CD14-positive monocyte (primary cell): ENCODE measurements around the gene SVIL. TPM values are rescaled to one million over a fixed set of nuclear protein-coding genes. Genes with fewer than 3 reads are reported as not detected.

Experiments used
- DNase-seq, 3 donors: peaks; one replicate each; pipeline ENCODE4 v3.0.0-alpha.2; 2011 to 2022
- H2AFZ ChIP-seq: 2 replicates; pipeline ENCODE4 v1.6.0; 2012; ENCODE audit warnings: mild to moderate bottlenecking, low read depth, low read length, inconsistent platforms; ENCODE audit not compliant: insufficient read depth, poor library complexity, severe bottlenecking
- H3K27ac ChIP-seq, 2 donors: 1 replicate in 1 of 2; 2 replicates in 1 of 2; pipeline ENCODE4 v1.5.1; 2012 to 2013; ENCODE audit warnings: low read length in 2 of 2, control low read depth in 1 of 2, inconsistent platforms in 1 of 2, low read depth in 1 of 2, mild to moderate bottlenecking in 1 of 2
- H3K27me3 ChIP-seq, 2 donors: one replicate each; pipeline versions ENCODE4 v1.6.0 to v1.6.1; 2011 to 2013; ENCODE audit warnings: low read length in 2 of 2; ENCODE audit not compliant: control insufficient read depth in 2 of 2, insufficient read depth in 2 of 2
- H3K36me3 ChIP-seq, 2 donors: replicated peaks in 1 of 2; 1 replicate in 1 of 2; 2 replicates in 1 of 2; pipeline versions ENCODE4 v1.5.1 to v1.6.1; 2012 to 2013; ENCODE audit warnings: low read length in 2 of 2, control low read depth in 1 of 2, inconsistent platforms in 1 of 2, mild to moderate bottlenecking in 1 of 2; ENCODE audit not compliant: insufficient read depth in 2 of 2, control insufficient read depth in 1 of 2
- H3K4me1 ChIP-seq, 2 donors: 1 replicate in 1 of 2; 2 replicates in 1 of 2; pipeline versions ENCODE4 v1.5.1 to v1.6.1; 2012 to 2013; ENCODE audit warnings: low read length in 2 of 2, control low read depth in 1 of 2, inconsistent platforms in 1 of 2, mild to moderate bottlenecking in 1 of 2, moderate library complexity in 1 of 2; ENCODE audit not compliant: insufficient read depth in 2 of 2, control insufficient read depth in 1 of 2
- H3K4me2 ChIP-seq: replicated peaks from 2 replicates; pipeline ENCODE3; 2012; ENCODE audit warnings: low read length, moderate library complexity, mild to moderate bottlenecking; ENCODE audit not compliant: poor library complexity, severe bottlenecking; ENCODE audit errors: extremely low read depth
- H3K4me3 ChIP-seq, 3 experiments: fragments of 200-600 bp in 1 of 3; sonication (generic) in 1 of 3; replicated peaks in 1 of 3; 1 replicate in 2 of 3; 2 replicates in 1 of 3; pipeline ENCODE4 v1.5.1; 2011 to 2013; ENCODE audit warnings: low read length in 3 of 3, mild to moderate bottlenecking in 3 of 3, control low read depth in 2 of 3, low read depth in 2 of 3, inconsistent platforms in 1 of 3, moderate library complexity in 1 of 3
- H3K79me2 ChIP-seq: 2 replicates; pipeline ENCODE4 v1.6.0; 2012; ENCODE audit warnings: mild to moderate bottlenecking, control low read depth, inconsistent platforms, low read length, moderate library complexity; ENCODE audit not compliant: insufficient read depth
- H3K9ac ChIP-seq: 2 replicates; pipeline ENCODE4 v1.6.0; 2017; ENCODE audit warnings: low read length, mild to moderate bottlenecking; ENCODE audit not compliant: insufficient read depth, poor library complexity, severe bottlenecking
- H3K9me3 ChIP-seq, 2 donors: replicated peaks in 1 of 2; 1 replicate in 1 of 2; 2 replicates in 1 of 2; pipeline versions ENCODE4 v1.5.1 to v1.6.1; 2012 to 2013; ENCODE audit warnings: low read length in 2 of 2, control low read depth in 1 of 2; ENCODE audit not compliant: control insufficient read depth in 1 of 2, insufficient read depth in 1 of 2
- H4K20me1 ChIP-seq: 2 replicates; pipeline ENCODE4 v1.6.0; 2012; ENCODE audit warnings: mild to moderate bottlenecking, low read length, control low read depth, moderate library complexity; ENCODE audit not compliant: insufficient read depth
- H3K27ac Mint-ChIP-seq, 7 donors: one replicate each; pipeline ENCODE4 v1.8.0; 2020; ENCODE audit warnings: mild to moderate bottlenecking in 7 of 7, mixed read lengths in 7 of 7, moderate library complexity in 6 of 7, inconsistent platforms in 2 of 7
- H3K27me3 Mint-ChIP-seq, 3 donors: one replicate each; pipeline ENCODE4 v1.8.0; 2021 to 2022; ENCODE audit warnings: low read depth in 3 of 3, mild to moderate bottlenecking in 3 of 3, mixed read lengths in 3 of 3, moderate library complexity in 3 of 3, inconsistent platforms in 1 of 3
- H3K36me3 Mint-ChIP-seq, 2 donors: one replicate each; pipeline ENCODE4 v1.8.0; 2020; ENCODE audit warnings: mixed read lengths in 2 of 2, inconsistent platforms in 1 of 2, mild to moderate bottlenecking in 1 of 2
- H3K4me1 Mint-ChIP-seq: one replicate; pipeline ENCODE4 v1.8.0; 2020; ENCODE audit warnings: mild to moderate bottlenecking, mixed read lengths
- H3K4me3 Mint-ChIP-seq, 2 donors: one replicate each; pipeline ENCODE4 v1.8.0; 2020; ENCODE audit warnings: mild to moderate bottlenecking in 2 of 2, mixed read lengths in 2 of 2, moderate library complexity in 1 of 2
- H3K9me3 Mint-ChIP-seq, 7 donors: one replicate each; pipeline ENCODE4 v1.8.0; 2020 to 2022; ENCODE audit warnings: mixed read lengths in 7 of 7, mild to moderate bottlenecking in 6 of 7, moderate library complexity in 6 of 7, inconsistent platforms in 2 of 7
- CTCF ChIP-seq: fragments of 200-600 bp; IDR thresholded peaks from one replicate; pipeline ENCODE4 v1.8.0; 2022; ENCODE audit warnings: antibody characterized with exemption, mild to moderate bottlenecking
- WGBS: methylation state at CpG from one replicate; pipeline ENCODE4 v1.1.5; 2013; ENCODE audit warnings: missing lambda C conversion rate; ENCODE audit not compliant: insufficient coverage; 5-methylcytosine and 5-hydroxymethylcytosine counted together
- intact Hi-C, 2 donors: fragments of 100-400 bp; cut with micrococcal nuclease; formaldehyde crosslinking; loops; one replicate each; pipeline versions ENCODE4 v1.15.0 to v1.15.1; 2023
- polyA plus RNA-seq, 3 donors: library from polyadenylated mRNA; depleted of rRNA in 1 of 3; unstranded in 2 of 3; stranded (reverse) in 1 of 3; fragments of 300-500 nt in 2 of 3; fragments of >200 nt in 1 of 3; fragmentation: Illumina TruSeq in 2 of 3; gene quantifications; 1 replicate in 2 of 3; 2 replicates in 1 of 3; pipeline ENCODE4 v1.2.3, GENCODE V29; 2012 to 2021

SVIL gene
- polyA plus RNA-seq, 3 donors: 2.1 to 14.3 (median 5.8) TPM

GRCh38 chr10:29493697-29494096, 141.1 kb downstream of the SVIL start:
- 100% methylated on average over 2 of the region's 6 CpGs for WGBS
- Mint-ChIP-seq H3K27me3 (no peaks in the 10 kb centered on the region), H3K4me3 (no peak overlapping the region), H3K4me1 (no peaks in the 10 kb centered on the region), H3K9me3 (no peaks in the 10 kb centered on the region), H3K36me3 (peaks cover 77 to 86% of the 10 kb centered on the region in 2 donors), H3K27ac (peak overlapping the region in 1 of 7 donors; percentile 31)
- Histone ChIP-seq H3K27me3 (no peaks in the 10 kb centered on the region), H3K4me3 (no peak overlapping the region), H3K9ac (no peak overlapping the region), H3K36me3 (peaks cover 68 to 90% of the 10 kb centered on the region in 2 donors), H3K9me3 (no peaks in the 10 kb centered on the region), H3K27ac (no peak overlapping the region), H3K4me2 (no peak overlapping the region), H3K4me1 (no peaks in the 10 kb centered on the region), H4K20me1 (peaks cover 5% of the 10 kb centered on the region), H2AFZ (no peak overlapping the region), H3K79me2 (no peaks in the 10 kb centered on the region)
- no peak for TF ChIP-seq CTCF
- intact Hi-C loops: loop anchor here in 1 of 2 donors (10.0 kb wide), 1 partner anchor 1191 kb away; no protein-coding TSS in a partner anchor
- DNase-seq: no peak

- Histone ChIP-seq H3K9me3 (no peaks in the 10 kb centered on the region), H3K9ac (no peak overlapping the region), H3K4me1 (no peaks in the 10 kb centered on the region), H3K27me3 (no peaks in the 10 kb centered on the region), H2AFZ (no peak overlapping the region), H3K4me2 (no peak overlapping the region), H4K20me1 (peaks cover 5% of the 10 kb centered on the region), H3K79me2 (no peaks in the 10 kb centered on the region), H3K4me3 (no peak overlapping the region), H3K36me3 (peaks cover 73 to 92% of the 10 kb centered on the region in 2 donors), H3K27ac (no peak overlapping the region)
- H3K9me3 Mint-ChIP-seq: no peaks in the 10 kb centered on the region
- no peaks in the 10 kb centered on the region for H3K27me3 Mint-ChIP-seq
- intact Hi-C loops: loop anchor here in 1 of 2 donors (10.0 kb wide), 1 partner anchor 1192 kb away; no protein-coding TSS in a partner anchor
- H3K27ac Mint-ChIP-seq: no peak overlapping the region
- DNase-seq: no peak
- H3K4me3 Mint-ChIP-seq: no peak overlapping the region
- peaks cover 85 to 89% of the 10 kb centered on the region in 2 donors for H3K36me3 Mint-ChIP-seq
- H3K4me1 Mint-ChIP-seq: no peaks in the 10 kb centered on the region
- WGBS: 97% methylated on average over 7 of the region's 11 CpGs
- TF ChIP-seq CTCF: no peak
Observed at GRCh38 chr10:29492774-29493173, 142.0 kb downstream of the SVIL start.
